HG02970 (cell line): ENCODE data around the gene KRTAP12-4.
"Not testable (repeated sequence)": the region's sequence is repeated elsewhere in the genome, so short reads cannot be mapped to it uniquely, and the experiment has no call there.

Source experiments
- ATAC-seq: cut with Tn5 transposase; IDR thresholded peaks from one replicate; pipeline ENCODE4 v1.9.1; 2021; ENCODE audit warnings: mild to moderate bottlenecking, moderate library complexity, moderate number of reproducible peaks; ENCODE audit not compliant: unreplicated experiment, low FRiP score

KRTAP12-4 gene, protein sequence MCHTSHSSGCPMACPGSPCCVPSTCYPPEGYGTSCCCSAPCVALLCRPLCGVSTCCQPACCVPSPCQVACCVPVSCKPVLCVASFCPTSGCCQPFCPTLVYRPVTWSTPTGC

GRCh38 chr21:44654576-44655175, at the start of gene KRTAP12-4:
Gene KRTAP12-4 (minus strand): TSS chr21:44654659. CDS start chr21:44654614, 45 bp downstream.
- no peak for ATAC-seq

GRCh38 chr21:44703731-44704635, 49.5 kb upstream of the KRTAP12-4 start:
- no peak for ATAC-seq

DNA sequence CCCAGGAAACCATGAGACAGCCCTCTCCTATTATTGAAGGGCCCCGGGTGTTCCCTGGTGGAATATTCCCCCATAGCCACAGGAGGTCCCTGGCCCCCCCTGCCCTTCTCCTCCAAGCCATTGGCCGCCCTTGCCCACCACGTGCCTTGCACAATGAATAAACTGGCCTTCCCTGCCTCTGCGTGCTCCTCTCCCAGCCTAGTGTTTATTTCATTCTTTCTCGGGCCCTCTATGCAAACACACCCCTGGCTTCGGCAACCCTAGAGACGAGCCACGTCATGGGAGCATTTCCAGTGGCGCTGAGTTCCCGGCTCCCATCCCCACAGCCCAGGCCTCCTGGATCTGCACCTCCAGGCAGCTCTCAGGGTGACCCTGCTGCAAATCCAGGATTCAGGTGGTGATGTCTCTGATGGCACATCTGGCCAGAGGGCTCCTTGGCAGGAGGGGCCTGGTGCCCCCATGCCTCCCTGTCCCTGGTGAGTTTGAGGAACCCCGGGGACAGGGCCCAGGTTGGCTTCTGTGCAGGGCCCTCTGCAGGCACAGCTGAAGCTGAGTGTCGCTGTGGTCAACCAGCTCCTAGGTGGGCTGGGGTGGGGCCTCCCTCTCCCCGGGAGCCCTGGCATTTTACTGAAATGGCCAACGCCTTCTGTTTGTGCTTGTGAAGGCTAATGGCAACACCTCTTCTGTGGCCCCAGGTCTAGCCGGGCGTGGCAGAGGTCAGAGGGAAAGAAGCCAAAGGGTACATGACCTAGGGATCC, 48.7 kb upstream of the KRTAP12-4 start:
- no peak for ATAC-seq

DNA sequence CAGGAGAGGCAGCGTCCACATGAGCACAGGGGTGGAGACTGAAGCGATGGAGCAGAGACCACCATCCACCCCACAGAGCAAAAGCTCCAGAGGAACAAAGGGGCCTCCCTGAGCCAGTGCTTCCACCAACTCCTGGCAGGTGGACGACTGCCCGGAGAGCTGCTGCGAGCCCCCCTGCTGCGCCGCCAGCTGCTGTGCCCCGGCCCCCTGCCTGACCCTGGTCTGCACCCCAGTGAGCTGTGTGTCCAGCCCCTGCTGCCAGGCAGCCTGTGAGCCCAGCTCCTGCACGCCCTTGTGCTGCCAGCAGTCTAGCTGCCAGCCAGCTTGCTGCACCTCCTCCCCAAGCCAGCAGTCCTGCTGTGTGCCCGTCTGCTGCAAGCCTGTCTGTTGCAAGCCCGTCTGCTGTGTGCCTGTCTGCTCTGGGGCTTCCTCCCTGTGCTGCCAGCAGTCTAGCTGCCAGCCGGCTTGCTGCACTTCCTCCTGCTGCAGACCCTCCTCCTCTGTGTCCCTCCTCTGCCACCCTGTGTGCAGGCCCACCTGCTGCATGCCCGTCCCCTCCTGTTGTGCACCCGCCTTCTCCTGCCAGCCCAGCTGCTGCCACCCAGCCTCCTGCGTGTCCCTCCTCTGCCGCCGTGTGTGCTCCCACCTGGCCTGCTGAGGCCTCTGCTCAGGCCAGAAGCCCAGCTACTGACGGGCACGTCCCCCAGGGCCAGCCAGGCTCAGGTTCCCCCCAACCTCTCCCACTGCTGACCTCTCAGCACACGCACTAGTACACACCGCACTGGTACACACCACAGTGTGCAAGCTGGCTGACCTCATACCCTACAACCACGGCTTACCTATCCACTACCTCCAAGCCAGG, 47.9 kb upstream of the KRTAP12-4 start:
- ATAC-seq: no peak

DNA sequence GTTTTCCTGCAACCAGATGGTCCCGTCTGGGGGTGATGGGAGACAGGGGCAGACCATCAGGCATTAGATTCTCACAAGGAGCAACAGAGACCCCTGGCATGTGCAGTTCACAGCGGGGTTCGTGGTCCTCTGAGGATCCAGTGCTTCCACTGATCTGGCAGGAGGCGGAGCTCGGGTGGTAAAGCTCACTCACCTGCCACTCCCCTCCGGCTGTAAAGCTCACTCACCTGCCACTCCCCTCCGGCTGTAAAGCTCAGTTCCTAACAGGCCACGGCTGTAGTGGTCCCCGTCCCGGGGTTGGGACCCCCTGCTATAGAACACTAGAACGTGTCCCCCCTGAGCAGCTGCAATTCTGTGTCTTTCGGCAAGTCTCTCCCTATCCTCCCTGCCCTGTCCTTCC, 47.1 kb upstream of the KRTAP12-4 start:
- no peak for ATAC-seq

DNA sequence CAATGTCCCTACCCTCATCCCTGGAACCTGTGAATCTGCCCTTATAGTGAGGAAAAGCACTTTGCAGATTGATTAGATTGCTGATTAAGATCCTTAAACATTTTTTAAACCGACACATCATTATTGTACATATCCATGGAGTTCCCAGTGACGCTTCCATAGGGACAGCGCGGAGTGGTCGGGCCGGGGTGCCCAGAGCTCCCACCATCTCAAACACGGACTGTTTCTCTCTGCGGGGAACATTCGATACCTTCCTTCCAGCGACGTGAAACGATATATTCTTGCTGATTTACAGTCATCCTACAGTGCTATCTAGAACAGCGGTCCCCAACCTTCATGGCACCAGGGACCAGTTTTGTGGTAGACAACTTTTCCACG, 46.6 kb upstream of the KRTAP12-4 start:
- no peak for ATAC-seq

DNA sequence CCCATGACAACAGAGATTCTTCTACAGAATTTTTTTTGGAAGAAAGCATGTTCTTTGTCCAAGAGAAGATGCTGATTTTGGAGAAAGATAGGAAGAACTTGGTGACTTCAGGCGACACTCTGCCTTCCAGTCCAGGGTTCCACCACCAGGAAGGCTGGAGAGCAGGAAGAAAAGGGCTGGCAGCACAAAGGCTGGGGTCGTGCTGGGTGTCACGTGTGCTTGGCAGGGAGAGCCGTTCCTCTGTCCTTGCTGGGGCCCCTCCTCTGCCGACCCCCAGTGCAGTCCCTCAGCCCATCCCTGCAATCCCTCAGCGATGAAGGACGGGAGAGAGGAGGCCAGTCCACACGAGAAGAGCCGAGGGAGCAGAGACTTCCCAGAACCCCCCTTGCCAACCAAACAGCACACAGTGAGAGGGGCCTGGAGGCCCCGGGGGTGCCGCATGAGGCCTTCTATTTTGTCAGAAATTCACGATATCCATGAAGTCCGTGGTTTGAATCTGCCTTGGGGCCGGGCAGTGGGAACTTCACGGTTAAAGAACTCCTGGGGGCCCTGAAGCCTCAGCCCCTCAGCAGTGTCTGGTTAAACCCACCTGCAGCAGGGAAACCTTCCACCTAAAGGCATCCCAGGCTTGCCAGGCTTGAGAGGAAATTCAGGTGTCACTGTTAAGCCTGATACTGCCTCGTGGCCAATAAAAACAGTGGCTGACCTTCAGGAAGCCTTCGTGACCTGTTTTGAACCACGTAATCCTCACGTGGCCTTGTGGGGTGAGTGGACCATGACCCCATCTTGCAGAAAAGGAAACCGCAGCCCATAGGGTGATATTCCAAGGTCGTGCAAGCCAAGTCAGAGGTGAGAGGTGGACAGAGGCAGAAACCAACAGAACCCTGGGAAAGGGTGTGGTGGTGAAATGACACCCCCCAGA, 45.9 kb upstream of the KRTAP12-4 start:
- no peak for ATAC-seq

DNA sequence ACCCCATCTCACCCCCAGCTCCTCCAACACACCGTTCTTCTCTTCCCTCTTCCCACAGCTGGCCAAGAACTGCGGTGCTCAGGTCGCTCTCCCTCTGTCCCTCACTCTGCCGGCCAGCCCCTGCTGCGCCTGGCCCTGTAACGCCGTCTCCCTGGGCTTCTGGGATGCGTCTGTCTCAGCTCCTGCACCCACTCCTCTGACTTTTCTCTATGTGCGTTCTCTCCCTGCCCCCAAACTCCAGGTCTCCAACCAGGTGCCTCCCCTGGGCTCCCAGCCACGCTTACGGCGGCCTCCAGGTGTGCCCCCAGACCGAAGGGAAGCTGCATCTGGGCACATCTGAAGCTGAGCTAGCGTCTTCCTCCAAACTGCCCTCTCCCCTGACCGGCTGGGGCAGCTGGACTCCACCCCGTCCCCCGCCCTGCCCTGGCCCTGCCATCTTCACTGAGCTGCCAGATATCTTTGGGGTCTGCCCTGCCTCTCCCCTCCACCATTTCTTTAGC, 45.1 kb upstream of the KRTAP12-4 start:
- no peak for ATAC-seq

GRCh38 chr21:44697811-44698734, 43.6 kb upstream of the KRTAP12-4 start:
- no peak for ATAC-seq

- not testable (repeated sequence) for ATAC-seq
These were observed 42.8 kb upstream of the KRTAP12-4 start, which contains the start of gene KRTAP10-12 for GRCh38 chr21:44697172-44697810. Gene KRTAP10-12 (plus strand): TSS chr21:44697172. CDS start chr21:44697202, 30 bp downstream.

GRCh38 chr21:44696572-44696971, 42.1 kb upstream of the KRTAP12-4 start:
- no peak for ATAC-seq

- ATAC-seq: no peak
These were observed 41.2 kb upstream of the KRTAP12-4 start for GRCh38 chr21:44695641-44696040.

GRCh38 chr21:44695184-44695583, 40.7 kb upstream of the KRTAP12-4 start:
- ATAC-seq: no peak

GRCh38 chr21:44694776-44695175, 40.3 kb upstream of the KRTAP12-4 start:
- ATAC-seq: no peak

GRCh38 chr21:44692798-44693512, 38.5 kb upstream of the KRTAP12-4 start:
- no peak for ATAC-seq

GRCh38 chr21:44691686-44692085, 37.2 kb upstream of the KRTAP12-4 start:
- ATAC-seq: no peak
